ENCODE data around the gene SPACA4.

The SPACA4 gene

DNA sequence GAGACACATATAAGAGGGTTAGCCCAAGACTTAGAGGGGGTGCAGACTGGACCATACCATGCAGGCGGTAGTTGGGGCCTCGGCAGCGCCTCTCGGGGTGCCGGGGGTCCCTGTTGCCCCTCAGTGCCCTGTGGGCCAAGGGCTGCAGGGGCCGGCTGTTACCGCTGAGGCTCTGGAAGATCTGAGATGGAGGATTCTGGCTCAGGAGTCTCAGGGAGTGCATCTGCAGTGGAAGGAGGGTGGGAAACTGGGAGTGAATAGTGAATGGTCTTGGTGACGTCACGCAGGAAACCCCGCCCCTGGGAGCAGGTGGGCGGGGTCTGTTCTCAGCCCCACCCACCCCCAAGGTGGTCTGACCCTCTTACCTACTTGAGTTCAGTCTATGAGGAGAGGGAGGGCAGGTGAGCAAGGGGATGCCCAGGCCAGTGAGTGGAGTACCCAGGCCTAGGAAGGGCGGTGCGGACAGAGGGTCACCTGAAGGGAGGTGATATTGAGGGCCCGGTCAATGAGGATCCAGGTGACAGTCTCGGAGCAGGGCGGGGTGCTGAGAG, 32.4 kb downstream of the SPACA4 start:
- Histone ChIP-seq H3K27ac (ENCODE audit: poor library complexity, severe bottlenecking) (peak overlapping the region; percentile 90), H3K36me3 (ENCODE audit: low read depth) (no peaks in the 10 kb centered on the region), H3K4me3 (ENCODE audit: severe bottlenecking) (no peak overlapping the region), H3K27me3 (ENCODE audit: insufficient read depth, poor library complexity, severe bottlenecking) (no peaks in the 10 kb centered on the region), H3K9me3 (ENCODE audit: severe bottlenecking) (no peaks in the 10 kb centered on the region), H3K4me1 (ENCODE audit: insufficient read depth, poor library complexity, severe bottlenecking) (peaks cover 11% of the 10 kb centered on the region)
- ATAC-seq (ENCODE audit: low read depth), result no peak
- DNase-seq (ENCODE audit: low spot score), result no peak
- TF ChIP-seq, protein P1, sequence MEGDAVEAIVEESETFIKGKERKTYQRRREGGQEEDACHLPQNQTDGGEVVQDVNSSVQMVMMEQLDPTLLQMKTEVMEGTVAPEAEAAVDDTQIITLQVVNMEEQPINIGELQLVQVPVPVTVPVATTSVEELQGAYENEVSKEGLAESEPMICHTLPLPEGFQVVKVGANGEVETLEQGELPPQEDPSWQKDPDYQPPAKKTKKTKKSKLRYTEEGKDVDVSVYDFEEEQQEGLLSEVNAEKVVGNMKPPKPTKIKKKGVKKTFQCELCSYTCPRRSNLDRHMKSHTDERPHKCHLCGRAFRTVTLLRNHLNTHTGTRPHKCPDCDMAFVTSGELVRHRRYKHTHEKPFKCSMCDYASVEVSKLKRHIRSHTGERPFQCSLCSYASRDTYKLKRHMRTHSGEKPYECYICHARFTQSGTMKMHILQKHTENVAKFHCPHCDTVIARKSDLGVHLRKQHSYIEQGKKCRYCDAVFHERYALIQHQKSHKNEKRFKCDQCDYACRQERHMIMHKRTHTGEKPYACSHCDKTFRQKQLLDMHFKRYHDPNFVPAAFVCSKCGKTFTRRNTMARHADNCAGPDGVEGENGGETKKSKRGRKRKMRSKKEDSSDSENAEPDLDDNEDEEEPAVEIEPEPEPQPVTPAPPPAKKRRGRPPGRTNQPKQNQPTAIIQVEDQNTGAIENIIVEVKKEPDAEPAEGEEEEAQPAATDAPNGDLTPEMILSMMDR (IDR thresholded peaks at IDR 0.05; ENCODE audit: poor library complexity, severe bottlenecking), result no peak

DNA sequence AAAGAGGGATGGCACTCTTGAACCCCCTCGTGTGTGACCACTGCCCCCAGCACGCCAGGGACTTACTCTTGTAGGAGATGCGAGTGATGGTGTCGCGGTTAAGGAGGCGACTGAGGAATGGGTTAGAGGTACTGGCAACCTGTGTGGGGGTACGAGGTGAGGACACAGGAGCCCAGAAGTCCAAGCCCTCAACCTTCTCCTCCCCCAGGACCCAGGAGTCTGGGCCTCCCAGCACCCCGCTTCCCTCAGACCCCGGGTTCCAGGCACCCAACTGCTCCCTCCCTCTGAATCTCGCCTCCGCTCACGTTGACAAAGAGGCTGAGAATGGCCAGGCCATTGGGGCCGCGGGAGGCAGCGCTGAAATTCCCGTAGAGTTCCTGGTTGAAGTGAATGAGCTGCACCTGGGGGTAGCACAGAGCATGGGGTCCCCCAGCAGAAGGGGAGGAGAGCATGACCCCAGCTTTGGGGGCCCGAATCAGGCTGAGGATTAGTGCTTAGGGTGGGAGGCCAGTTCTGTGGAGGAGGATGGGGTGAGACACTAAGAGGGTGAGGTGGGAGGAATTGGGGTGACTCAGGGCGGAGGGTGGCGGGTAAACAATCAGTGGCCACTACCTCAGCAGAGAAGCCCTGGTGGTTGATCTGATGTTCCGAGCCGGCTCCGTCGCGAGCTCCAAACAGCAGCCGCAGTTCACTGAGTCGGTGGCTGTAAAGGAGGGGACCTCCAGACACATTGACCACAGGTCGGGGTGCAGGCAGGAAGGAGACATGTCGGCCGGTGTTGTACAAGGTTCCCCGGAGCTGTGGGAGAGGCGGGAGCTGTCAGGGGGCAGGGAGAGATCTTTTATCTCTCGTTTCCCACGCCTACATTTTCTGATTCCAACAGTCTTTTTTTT, 33.2 kb downstream of the SPACA4 start:
- Histone ChIP-seq H3K27me3 (ENCODE audit: insufficient read depth, poor library complexity, severe bottlenecking) (no peaks in the 10 kb centered on the region), H3K27ac (ENCODE audit: poor library complexity, severe bottlenecking) (no peak overlapping the region), H3K4me3 (ENCODE audit: severe bottlenecking) (no peak overlapping the region), H3K36me3 (ENCODE audit: low read depth) (no peaks in the 10 kb centered on the region), H3K9me3 (ENCODE audit: severe bottlenecking) (no peaks in the 10 kb centered on the region), H3K4me1 (ENCODE audit: insufficient read depth, poor library complexity, severe bottlenecking) (peaks cover 5% of the 10 kb centered on the region)
- DNase-seq (ENCODE audit: low spot score) (no peak), ATAC-seq (ENCODE audit: low read depth) (no peak)
- TF ChIP-seq, protein P1 (IDR thresholded peaks at IDR 0.05; ENCODE audit: poor library complexity, severe bottlenecking), result no peak

DNA sequence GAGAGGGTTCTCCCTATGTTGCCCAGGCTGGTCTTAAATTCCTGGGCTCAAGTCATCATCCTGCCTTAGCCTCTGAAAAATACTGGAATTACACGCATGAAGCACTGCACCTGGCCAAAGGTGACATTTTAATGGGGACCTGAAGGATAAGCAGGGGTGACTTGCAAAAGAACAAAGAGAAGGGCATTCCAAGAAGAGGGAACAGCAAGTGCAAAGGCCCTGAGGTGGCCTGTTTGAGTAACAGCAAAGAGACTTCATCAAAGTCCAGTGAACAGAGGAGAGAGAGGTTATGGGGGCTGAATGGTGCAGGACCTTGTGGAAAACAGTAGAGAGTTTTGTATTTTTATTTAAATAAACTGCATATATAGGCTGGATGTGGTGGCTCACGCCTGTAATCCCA, 35.3 kb downstream of the SPACA4 start:
- no peaks in the 10 kb centered on the region for H3K9me3 ChIP-seq (ENCODE audit: severe bottlenecking)
- no peak overlapping the region for H3K27ac ChIP-seq (ENCODE audit: poor library complexity, severe bottlenecking)
- no peak for ATAC-seq (ENCODE audit: low read depth)
- H3K4me3 ChIP-seq (ENCODE audit: severe bottlenecking), result no peak overlapping the region
- no peaks in the 10 kb centered on the region for H3K27me3 ChIP-seq (ENCODE audit: insufficient read depth, poor library complexity, severe bottlenecking)
- H3K4me1 ChIP-seq (ENCODE audit: insufficient read depth, poor library complexity, severe bottlenecking), result no peaks in the 10 kb centered on the region
- H3K36me3 ChIP-seq (ENCODE audit: low read depth), result no peaks in the 10 kb centered on the region
- TF ChIP-seq, protein P1 (IDR thresholded peaks at IDR 0.05; ENCODE audit: poor library complexity, severe bottlenecking), result no peak
- DNase-seq (ENCODE audit: low spot score), result no peak

DNA sequence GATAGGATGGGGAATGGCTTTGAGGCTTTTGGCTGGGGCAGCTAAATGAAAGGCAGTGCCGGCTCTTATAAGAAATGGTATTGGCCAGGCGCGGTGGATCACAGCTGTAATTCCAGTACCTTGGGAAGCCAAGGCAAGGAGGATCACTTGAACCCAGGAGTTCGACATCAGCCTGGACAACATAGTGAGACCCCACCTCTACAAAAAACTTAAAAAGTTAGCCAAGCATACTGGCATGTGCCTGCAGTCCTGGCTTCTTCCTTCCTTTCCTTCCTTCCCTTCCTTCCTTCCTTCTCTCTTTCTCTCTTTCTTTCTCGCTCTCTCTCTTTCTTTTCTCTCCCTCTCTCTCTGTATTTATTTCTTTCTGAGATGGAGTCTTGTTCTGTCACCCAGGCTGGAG, 36.3 kb downstream of the SPACA4 start:
- Histone ChIP-seq H3K4me3 (ENCODE audit: severe bottlenecking) (no peak overlapping the region), H3K4me1 (ENCODE audit: insufficient read depth, poor library complexity, severe bottlenecking) (no peaks in the 10 kb centered on the region), H3K36me3 (ENCODE audit: low read depth) (no peaks in the 10 kb centered on the region), H3K27ac (ENCODE audit: poor library complexity, severe bottlenecking) (no peak overlapping the region), H3K27me3 (ENCODE audit: insufficient read depth, poor library complexity, severe bottlenecking) (no peaks in the 10 kb centered on the region), H3K9me3 (ENCODE audit: severe bottlenecking) (no peaks in the 10 kb centered on the region)
- no peak for DNase-seq (ENCODE audit: low spot score)
- ATAC-seq (ENCODE audit: low read depth), result no peak
- TF ChIP-seq, protein P1 (IDR thresholded peaks at IDR 0.05; ENCODE audit: poor library complexity, severe bottlenecking), result no peak

DNA sequence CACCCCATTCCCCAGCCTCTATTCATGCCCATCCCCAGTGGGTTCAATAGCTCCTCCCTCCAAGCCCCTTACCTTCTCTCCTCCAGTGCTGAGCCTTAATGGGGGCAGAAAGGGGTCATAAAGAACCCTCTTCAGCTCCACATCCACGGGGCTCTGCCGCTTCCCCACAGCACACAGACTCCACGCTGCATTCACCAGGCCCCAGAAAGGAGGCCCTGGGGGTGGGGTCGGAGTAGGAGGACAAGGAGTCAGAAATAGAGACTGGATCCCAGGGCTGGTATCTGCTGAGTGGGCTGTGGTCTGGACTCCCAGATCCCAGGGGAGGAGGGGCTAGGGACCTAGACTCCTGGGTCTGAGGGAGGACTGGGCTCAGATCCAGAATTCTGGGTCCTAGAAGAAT, 37.8 kb downstream of the SPACA4 start:
- Histone ChIP-seq H3K27me3 (ENCODE audit: insufficient read depth, poor library complexity, severe bottlenecking) (no peaks in the 10 kb centered on the region), H3K9me3 (ENCODE audit: severe bottlenecking) (no peaks in the 10 kb centered on the region), H3K36me3 (ENCODE audit: low read depth) (no peaks in the 10 kb centered on the region), H3K27ac (ENCODE audit: poor library complexity, severe bottlenecking) (no peak overlapping the region), H3K4me1 (ENCODE audit: insufficient read depth, poor library complexity, severe bottlenecking) (peaks cover 4% of the 10 kb centered on the region), H3K4me3 (ENCODE audit: severe bottlenecking) (no peak overlapping the region)
- DNase-seq (ENCODE audit: low spot score) (no peak), ATAC-seq (ENCODE audit: low read depth) (no peak)
- TF ChIP-seq, protein P1 (IDR thresholded peaks at IDR 0.05; ENCODE audit: poor library complexity, severe bottlenecking), result no peak
